Glutamatergic neuron (in vitro differentiated cells): ENCODE measurements around the gene PAK3. TPM values are rescaled to one million over a fixed set of nuclear protein-coding genes. Genes with fewer than 3 reads are reported as not detected.

Experiments
- DNase-seq: peaks from one replicate; pipeline ENCODE4 v3.0.0; 2022
- H3K27ac Mint-ChIP-seq: one replicate; pipeline ENCODE4 v1.8.0; 2020; ENCODE audit warnings: mild to moderate bottlenecking, mixed read lengths, inconsistent platforms; ENCODE audit not compliant: unreplicated experiment
- H3K27me3 Mint-ChIP-seq: one replicate; pipeline ENCODE4 v1.8.0; 2020; ENCODE audit warnings: mild to moderate bottlenecking, moderate library complexity, mixed read lengths, inconsistent platforms; ENCODE audit not compliant: unreplicated experiment
- H3K36me3 Mint-ChIP-seq: one replicate; pipeline ENCODE4 v1.8.0; 2020; ENCODE audit warnings: mild to moderate bottlenecking, mixed read lengths, inconsistent platforms; ENCODE audit not compliant: unreplicated experiment
- H3K4me1 Mint-ChIP-seq: one replicate; pipeline ENCODE4 v1.8.0; 2020; ENCODE audit warnings: mild to moderate bottlenecking, low read depth, mixed read lengths, inconsistent platforms; ENCODE audit not compliant: unreplicated experiment
- H3K4me3 Mint-ChIP-seq: one replicate; pipeline ENCODE4 v1.8.0; 2020; ENCODE audit warnings: mild to moderate bottlenecking, mixed read lengths, inconsistent platforms; ENCODE audit not compliant: unreplicated experiment
- H3K9me3 Mint-ChIP-seq: one replicate; pipeline ENCODE4 v1.8.0; 2020; ENCODE audit warnings: mild to moderate bottlenecking, moderate library complexity, mixed read lengths, inconsistent platforms; ENCODE audit not compliant: unreplicated experiment
- CTCF ChIP-seq: fragments of 200-600 bp; sonication (generic); IDR thresholded peaks from one replicate; pipeline ENCODE4 v1.5.0; 2021; ENCODE audit not compliant: partially characterized antibody, unreplicated experiment
- total RNA-seq: library from RNA; stranded (reverse); fragmentation: NEBNext Ultra II Directional; extraction: Animal tissue kit (Norgen Biotek cat#: 25700); gene quantifications from one replicate; pipeline ENCODE4 v1.2.1, GENCODE V29; 2021; ENCODE audit not compliant: unreplicated experiment

PAK3 gene
- total RNA-seq, 1 donor from 2014 or later = 31.5 TPM

- no peaks in the 10 kb centered on the region for H3K36me3 Mint-ChIP-seq
- H3K27ac Mint-ChIP-seq = no peak overlapping the region
- no peak for DNase-seq
- TF ChIP-seq CTCF = no peak
- H3K4me1 Mint-ChIP-seq = no peaks in the 10 kb centered on the region
- no peaks in the 10 kb centered on the region for H3K27me3 Mint-ChIP-seq
- H3K9me3 Mint-ChIP-seq = no peaks in the 10 kb centered on the region
- H3K4me3 Mint-ChIP-seq = no peak overlapping the region
These were observed 111.9 kb downstream of the PAK3 start for GRCh38 chrX:111207851-111208250.

- no peak for DNase-seq
- no peaks in the 10 kb centered on the region for H3K4me1 Mint-ChIP-seq
- TF ChIP-seq CTCF = no peak
- no peak overlapping the region for H3K4me3 Mint-ChIP-seq
- H3K9me3 Mint-ChIP-seq = peaks cover 1% of the 10 kb centered on the region
- H3K27ac Mint-ChIP-seq = no peak overlapping the region
- H3K36me3 Mint-ChIP-seq = no peaks in the 10 kb centered on the region
- no peaks in the 10 kb centered on the region for H3K27me3 Mint-ChIP-seq
These were observed 120.4 kb downstream of the PAK3 start for GRCh38 chrX:111216293-111216801.

GRCh38 chrX:111244235-111244750, 148.3 kb downstream of the PAK3 start:
- no peaks in the 10 kb centered on the region for H3K9me3 Mint-ChIP-seq
- no peaks in the 10 kb centered on the region for H3K36me3 Mint-ChIP-seq
- no peaks in the 10 kb centered on the region for H3K27me3 Mint-ChIP-seq
- no peak overlapping the region for H3K4me3 Mint-ChIP-seq
- no peak overlapping the region for H3K27ac Mint-ChIP-seq
- H3K4me1 Mint-ChIP-seq = peaks cover 10% of the 10 kb centered on the region
- no peak for TF ChIP-seq CTCF
- no peak for DNase-seq

GRCh38 chrX:111254896-111255693, 159.1 kb downstream of the PAK3 start:
- Mint-ChIP-seq H3K4me3 (no peak overlapping the region), H3K27me3 (peaks cover 1% of the 10 kb centered on the region), H3K4me1 (no peaks in the 10 kb centered on the region), H3K9me3 (no peaks in the 10 kb centered on the region), H3K27ac (no peak overlapping the region), H3K36me3 (no peaks in the 10 kb centered on the region)
- TF ChIP-seq CTCF = no peak
- DNase-seq = no peak

- peaks cover 1% of the 10 kb centered on the region for H3K9me3 Mint-ChIP-seq
- DNase-seq = no peak
- no peaks in the 10 kb centered on the region for H3K36me3 Mint-ChIP-seq
- no peak for TF ChIP-seq CTCF
- H3K27ac Mint-ChIP-seq = no peak overlapping the region
- H3K27me3 Mint-ChIP-seq = no peaks in the 10 kb centered on the region
- no peaks in the 10 kb centered on the region for H3K4me1 Mint-ChIP-seq
- no peak overlapping the region for H3K4me3 Mint-ChIP-seq
These were observed 161.7 kb downstream of the PAK3 start for GRCh38 chrX:111257733-111258132.
